IPS-11a (cell line): ENCODE results near the gene KPTN.

ENCODE experiments used
- H3K4me3 ChIP-seq: one replicate; pipeline ENCODE4 v1.5.1; 2013; ENCODE audit warnings: low read depth, low read length, control low read depth

The KPTN gene

DNA sequence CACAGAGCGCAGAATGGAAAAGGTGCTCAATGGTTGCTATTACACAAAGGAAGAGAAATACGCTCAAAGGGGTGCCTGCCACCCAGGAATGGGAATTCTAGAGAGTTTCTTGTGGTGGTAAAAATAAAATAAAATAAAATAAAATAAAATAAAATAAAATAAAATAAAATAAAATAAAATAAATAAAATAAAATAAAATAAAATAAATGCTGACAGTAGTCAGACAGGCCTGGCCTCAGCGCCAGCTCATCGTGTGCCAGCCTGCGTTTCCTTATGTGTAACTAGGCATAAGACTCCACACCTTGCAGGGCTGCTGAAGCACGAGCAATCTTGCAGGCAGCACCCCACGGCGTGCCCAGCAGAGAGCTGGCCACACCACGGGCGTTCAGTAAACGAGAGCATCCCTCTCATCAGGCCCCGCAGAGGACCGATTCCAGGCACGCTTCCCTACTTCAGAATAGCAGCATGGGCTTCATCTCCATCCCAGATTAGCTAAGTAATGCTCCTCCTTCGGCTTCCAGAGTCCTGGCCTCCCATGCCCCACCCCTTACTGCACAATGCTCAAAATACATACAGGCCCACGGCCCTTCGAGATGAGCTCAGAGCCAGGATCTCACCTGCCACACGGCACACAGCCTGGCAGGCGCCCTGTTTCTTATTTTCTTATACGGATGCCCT lies 25.3 kb upstream of the KPTN start:
- H3K4me3 ChIP-seq = no peak overlapping the region

DNA sequence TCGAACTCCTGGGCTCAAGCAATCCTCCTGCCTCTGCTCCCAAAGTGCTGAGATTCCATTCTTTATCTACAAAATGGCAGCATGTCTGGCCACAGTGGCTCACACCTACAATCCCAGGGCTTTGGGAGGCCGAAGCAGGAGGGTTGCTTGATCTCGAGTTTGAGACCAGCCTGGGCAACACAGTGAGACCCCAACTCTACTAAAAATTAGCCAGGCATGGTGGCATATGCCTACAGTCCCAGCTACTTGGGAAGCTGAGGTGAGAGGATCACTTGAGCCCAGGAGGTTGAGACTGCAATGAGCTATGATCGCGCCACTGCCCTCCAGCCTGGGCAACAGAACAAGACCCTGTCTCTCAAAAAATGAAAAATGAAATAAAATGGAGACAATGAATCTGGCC lies 24.7 kb upstream of the KPTN start:
- H3K4me3 ChIP-seq = no peak overlapping the region

DNA sequence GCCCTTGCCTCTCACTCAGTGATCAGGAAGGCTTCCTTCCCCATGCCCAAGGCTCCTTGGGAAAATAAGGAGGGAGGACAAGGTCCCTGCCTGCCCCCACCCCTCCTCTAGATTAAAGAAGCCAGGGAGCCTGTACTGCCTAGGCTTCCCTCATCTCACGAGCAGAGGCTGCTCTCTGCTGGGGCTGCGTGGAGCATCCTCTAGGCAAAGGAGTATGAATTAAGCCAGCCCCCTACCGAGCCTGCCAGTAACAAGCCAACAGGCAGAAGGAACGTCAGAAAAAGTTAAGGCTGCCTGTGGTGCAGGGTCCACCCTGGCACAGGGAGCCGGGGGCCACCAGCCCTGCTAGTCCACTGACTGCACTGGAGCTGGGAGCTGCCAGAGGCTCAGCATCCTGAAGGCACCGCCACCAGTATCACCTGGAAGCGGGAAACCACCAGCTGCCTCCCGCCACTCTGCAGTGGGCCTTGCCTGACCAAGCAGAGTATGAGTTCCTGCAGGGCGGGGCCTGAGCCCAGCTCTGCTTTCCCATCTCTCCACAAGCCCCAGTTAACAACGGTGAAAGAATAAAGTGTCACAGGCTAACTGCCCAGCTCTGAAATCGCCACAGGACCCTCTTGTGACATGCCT lies 24.0 kb upstream of the KPTN start:
- H3K4me3 ChIP-seq = no peak overlapping the region

DNA sequence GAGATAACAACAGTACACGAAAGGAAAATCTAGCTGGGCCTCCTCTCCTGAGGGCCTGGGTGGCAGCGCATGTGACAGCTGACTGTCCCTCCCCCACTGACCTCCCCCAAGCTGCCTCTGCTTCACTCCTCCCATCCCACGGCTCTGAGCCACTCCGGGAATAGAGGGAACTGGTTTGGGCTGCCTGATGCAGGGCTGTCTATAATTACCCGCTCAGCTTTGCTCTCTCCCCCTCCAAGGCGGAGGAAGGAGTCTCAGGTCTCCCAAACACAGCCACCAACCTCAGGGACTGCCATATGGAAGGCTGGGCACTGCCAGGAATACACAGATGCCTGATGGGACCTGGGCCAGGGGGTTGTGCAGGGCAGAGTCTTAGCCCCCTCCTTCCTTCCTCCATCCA lies 23.0 kb upstream of the KPTN start:
- no peak overlapping the region for H3K4me3 ChIP-seq

DNA sequence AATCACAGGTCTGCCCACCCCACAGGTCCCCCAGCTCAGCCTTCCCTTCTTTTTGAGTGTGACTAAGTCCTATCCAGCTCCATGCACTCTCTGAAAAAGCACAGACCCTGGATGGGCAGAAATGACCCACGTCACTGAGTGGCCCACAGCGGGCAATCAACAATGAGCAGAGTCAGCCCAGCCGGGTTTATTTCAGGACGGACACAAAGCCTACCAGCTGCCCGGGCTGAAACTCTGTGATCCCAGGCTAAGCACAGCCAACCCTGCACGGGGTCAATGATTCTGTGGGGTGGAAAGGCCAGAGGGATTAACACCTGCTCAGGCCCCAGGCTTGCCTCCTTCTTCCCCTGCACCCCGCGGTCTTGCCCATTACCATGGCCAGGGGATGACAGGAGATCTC lies 22.4 kb upstream of the KPTN start:
- H3K4me3 ChIP-seq = no peak overlapping the region

DNA sequence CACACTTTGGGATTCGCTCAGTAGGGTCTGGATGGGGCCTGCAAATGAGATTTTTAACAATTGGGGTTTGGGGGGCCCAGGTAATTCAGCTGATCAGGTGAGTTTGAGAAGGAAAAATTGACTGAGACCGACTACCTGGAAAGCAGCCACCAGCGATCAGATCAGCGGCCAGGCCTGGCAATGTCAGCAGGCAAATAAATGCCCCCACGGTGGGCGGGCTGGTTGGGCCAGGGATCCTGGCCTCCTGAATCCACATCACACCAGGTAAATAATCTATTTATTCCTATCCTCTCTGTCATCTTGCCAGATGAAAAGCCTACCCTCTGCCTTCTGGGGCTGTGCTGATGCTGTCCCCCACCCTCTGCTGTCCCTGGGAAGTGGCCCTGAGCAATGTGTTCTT lies 21.5 kb upstream of the KPTN start:
- H3K4me3 ChIP-seq = no peak overlapping the region

DNA sequence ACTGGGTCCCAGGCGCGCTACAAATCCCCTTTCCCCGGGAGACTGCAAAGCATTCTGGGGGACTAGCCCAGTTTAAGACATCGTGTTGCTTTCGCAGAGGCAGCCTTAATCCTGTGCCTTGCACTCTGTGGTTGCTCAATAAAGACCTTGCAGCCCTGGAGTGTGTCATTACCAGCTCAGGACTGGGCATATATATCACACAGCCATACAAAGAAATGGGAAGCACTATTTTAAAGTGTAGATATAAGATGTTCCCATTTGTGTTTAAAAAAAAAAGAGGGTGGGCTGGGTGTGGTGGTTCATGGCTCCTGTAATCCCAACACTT lies 19.8 kb upstream of the KPTN start:
- H3K4me3 ChIP-seq = no peak overlapping the region

DNA sequence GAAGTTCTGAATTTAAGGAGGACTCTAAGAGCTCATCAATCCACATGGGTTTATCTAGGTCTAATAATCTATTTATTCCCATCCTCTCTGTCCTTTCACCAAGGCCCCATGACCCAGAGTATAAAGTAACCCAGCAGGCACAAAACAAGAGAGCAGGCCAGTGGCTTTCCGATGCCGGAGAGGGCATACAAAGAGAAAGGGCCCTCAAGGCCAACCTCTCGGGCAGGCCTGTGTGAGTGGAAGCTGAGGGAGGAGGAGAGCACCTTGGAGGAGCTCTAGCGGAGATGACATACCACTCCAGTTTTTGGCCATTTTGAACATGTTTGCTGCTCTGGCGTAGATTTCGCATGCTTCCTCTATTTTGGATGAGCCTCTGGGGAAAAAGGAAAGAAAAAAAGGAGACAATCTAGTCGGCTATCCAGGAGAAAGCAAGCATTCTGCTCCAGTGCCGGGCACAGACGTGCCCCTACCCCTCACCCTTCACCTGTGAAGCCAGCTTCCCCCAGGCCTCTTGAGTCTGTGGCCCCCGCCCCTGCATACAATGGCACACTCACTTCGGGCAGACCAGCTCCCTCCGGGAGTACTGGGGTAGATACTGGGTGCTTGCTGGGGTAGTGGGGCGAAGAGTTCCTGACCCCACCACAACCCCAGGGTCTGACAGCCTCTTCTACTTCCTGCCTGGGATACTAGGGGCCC lies 19.3 kb upstream of the KPTN start:
- no peak overlapping the region for H3K4me3 ChIP-seq

DNA sequence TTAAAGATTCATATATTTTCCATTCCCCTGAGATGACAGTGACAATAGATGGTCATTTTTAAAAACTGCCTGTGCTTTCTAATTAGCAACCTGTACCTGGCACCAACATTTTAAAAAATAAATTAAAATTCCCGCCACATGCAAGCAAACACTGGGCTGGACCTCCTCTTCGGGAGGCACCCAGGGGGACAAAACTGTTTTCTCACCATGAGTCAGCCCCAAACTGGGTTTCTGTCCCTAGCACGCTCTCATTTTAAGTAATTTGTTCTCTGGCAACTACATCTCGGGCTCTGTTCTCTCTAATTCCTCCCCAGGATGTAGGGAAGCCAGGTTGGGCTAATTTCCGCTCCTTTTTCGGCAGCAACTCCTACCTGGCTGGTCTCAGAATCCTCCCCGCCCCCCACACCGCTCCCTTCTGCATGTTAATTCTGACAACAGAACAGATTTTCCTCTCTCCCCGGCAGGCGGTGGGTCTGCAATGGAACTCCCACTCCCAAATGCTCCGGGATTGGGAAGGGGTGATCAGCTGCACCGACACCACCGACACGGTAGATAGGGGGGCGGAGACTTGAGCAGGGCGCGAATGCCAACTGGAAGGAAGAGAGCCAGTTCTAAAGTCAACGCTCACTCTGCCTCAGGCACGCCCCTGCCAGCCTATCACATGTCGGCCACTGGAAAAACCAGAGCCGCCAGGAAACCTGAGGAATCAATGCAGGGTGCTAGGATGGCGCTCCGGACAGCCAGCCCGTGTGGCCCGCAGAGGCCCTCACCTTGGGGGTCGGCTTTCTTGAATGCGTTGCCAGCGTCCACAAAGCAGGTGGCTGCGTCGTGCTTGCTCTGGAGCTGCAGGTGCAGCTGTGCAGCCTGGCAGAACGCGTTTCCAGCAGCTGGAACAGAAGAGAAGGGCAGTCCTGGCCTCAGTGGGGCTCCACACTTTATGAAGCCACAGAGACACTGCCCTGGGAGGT lies 16.1 kb upstream of the KPTN start:
- H3K4me3 ChIP-seq = no peak overlapping the region

DNA sequence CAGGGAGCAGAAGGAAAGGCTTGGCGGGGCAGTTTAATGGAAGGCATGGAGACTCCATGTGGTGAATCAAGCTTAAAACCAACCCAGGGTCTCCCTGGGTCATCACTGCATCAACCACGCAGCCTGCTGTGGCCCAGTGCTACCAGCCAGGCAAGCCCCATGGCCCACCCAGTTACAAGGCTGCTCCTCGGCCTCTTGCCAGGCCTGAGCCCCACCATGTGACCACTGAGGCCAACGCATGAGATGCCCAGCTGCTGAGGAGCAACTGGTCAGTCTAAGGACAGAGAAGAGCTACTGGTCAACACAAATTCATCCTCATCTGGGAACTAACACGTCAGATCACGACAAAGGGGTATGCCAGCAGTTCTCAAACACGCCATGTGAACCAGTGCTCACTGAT lies 15.4 kb upstream of the KPTN start:
- no peak overlapping the region for H3K4me3 ChIP-seq

DNA sequence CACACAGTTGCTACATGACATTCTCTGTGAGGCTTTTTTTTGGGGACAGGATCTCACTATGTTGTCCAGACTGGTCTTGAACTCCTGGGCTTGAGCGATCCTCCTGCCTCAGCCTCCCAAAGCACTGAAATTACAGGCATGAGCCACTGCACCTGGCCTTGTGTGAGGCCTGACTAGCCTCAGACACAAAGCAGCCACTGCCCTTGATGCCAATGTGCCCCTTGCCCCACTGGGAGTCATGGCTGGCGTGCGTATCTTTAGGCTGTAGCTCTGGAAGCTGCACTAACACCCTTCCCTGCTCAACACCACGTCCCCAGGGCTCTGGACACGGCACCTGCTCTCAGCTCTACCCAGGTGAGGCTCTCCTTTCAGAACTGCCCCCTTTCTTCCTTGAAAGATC lies 14.5 kb upstream of the KPTN start:
- H3K4me3 ChIP-seq = no peak overlapping the region

DNA sequence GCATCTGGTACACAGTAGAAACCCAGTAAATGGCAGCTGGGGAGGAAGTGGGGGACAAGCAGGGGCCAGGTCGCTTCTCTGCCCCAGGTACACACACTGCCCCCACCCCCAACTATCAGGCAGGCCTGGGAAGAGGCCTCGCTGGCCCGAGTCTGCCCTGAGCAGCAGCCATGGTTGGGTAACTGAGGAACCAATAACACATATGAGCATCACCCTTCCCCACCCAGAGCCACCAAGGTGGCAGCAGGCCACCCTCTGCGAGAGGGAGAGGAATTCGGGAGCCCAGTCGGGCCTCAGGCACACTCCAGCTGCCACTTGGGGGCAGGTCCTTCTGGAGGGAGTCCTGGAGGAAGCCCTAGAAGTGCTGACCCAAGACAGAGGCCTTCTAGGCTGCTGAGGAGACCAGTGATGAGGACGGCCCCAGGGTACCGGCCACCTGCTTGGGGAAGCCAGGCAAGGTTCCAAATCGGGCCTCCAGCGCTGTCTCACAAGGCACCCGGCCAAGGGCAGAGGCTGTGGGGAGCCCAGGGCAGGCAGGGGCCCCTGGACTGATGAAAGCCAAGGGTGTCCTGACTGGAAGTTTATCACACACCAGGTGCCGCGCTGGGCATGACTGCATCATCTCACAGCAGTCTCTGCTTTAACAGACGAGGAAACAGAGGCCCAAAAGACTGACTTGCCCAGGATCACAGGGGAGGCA lies 14.0 kb upstream of the KPTN start:
- H3K4me3 ChIP-seq = no peak overlapping the region

DNA sequence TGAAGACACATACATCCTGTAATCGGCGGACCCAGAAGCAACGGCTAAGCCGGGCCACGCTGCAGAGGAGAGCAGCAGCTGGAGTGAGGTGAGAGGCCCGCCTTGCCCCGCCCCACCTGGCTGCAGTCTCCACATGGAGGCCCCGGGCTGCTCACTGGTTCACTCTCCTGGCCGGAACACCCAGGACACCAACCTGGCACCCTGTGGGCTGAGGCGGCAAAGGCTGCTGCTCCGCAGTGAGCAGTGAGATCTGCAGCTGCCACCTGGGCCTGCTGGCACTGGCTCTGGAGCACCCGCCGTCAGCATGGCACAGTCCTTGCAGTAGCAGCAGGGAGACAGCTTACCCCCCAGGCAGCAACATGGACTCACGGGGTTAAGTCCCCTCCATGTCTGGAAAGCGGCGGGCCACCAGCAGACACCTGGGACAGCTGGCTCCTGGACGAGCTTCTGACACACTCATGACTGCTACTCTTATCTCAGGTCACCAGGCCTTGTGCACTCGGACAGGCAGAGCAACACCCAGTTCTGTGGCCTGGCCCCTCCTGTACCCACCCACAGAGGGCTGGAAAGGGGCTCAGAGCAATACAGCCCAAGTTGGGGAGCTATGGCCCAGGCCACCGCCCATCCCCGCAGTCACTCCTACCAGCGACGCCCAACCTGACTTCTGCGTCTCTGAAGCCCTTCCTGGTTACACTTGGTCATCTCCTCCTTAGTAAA lies 13.2 kb upstream of the KPTN start:
- H3K4me3 ChIP-seq = no peak overlapping the region

DNA sequence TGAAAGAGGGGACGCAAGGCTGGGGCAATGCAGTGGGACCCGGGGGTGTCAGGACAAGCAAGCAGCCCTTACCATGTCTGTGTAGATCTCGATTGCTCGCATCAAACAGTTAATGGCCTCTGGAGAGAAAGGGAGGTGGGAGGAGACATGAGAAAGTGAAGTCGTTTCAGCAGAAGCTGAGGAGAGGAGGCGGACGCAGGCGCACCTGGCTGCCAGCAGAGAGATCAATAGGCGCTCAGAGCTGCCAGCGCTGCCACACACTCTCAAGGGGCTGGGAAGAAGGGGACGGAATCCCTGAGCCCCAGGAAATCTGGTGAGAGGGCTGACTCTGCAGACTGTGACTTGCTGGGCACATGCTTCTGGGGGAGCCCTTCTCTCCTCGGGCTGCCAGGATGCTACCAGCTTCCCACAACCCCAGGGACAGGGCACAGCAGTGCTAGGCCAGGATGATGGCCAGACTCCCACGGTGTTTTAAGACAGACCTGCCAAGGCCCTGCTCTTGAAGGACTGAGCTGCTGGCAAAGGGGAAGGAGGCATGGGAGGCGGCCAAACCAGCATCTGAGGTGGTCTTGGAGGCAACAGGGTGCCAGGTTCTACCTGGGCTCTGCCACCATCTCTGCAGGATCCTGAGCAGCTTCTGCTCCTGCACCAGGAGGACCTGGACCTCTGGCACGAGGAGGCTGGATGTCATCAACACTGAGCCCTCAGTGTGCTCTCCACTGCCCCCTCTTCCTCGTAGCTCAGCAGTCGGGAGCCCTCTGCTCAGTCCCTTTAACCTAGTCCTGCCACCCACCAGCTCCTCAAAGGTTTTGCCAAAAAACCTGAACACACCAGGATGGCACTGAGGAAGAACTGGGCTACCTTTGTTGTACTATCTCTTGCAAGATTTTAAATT lies 11.7 kb upstream of the KPTN start:
- H3K4me3 ChIP-seq = no peak overlapping the region

DNA sequence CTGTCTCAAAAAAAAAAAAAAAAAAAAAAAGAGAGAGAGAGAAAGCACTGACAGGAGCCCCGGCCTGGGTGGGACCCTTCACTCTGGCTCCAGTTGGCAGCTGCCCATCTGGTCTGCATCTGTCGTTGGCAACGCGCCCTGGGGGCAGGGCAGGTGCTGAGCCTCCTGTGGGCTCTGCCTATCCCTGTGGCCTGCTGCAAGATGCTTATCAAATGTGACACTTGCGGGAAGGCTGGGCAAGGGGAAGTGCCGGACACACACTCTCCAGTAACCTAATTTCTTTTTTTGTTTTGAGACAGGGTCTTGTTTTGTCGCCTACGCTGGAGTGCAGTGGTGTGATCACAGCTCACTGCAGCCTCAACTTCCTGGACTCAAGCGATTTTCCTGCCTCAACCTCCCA lies 10.7 kb upstream of the KPTN start:
- no peak overlapping the region for H3K4me3 ChIP-seq

DNA sequence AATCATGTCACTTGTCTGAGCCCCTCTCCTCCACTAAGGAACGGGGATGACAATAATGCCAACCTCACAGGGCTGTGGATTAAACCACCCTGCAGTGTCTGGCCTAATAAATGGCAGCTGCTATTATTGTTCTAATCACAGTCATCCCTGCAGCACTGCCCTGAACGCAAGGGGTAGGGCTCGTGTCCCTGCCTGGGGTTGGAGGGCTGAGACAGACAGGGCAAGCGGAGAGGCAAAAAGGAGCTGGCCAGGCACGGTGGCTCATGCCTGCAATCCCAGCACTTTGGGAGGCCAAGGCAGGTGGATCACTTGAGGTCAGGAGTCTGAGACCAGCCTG lies 10.2 kb upstream of the KPTN start:
- no peak overlapping the region for H3K4me3 ChIP-seq

DNA sequence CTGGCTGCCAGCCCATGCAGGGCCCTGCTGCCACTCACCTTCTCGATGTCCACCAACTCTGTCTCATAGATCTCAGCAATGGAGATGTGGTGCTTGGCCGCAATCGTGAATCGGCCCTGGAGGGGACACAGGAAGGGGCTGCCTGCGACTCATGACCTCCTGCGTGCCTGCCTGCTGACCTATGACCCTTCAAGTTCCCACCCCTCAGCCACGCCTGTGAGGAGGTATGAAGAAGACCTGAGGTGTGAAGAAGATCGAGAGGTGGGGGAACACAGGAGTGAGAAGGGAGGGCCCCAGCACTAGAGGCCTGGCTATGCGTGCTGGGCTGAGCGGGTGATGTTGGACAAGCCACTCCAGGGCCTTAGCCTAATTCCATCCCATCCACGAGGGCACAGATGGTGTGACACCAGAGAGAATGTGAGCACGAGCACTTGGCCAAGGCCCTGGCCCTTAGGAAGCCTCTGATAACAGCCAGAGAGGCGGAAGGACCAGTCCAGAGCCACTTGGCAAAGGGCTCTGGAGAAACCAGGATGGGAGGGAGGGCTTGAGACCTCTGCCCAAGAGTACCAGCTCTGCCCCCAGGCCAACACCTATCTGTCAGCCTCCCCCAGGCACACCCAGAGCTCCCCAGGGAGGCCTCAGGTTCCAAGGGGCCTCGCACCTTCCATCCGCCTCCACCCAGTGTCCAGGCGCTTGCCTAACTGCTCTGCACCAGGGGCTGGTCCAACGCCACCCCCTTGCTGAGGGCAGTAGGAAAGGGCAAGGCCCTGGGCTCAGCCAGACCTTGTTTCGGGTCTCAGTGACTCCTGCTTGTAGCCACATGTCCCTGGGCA lies 9.6 kb upstream of the KPTN start:
- H3K4me3 ChIP-seq = no peak overlapping the region

DNA sequence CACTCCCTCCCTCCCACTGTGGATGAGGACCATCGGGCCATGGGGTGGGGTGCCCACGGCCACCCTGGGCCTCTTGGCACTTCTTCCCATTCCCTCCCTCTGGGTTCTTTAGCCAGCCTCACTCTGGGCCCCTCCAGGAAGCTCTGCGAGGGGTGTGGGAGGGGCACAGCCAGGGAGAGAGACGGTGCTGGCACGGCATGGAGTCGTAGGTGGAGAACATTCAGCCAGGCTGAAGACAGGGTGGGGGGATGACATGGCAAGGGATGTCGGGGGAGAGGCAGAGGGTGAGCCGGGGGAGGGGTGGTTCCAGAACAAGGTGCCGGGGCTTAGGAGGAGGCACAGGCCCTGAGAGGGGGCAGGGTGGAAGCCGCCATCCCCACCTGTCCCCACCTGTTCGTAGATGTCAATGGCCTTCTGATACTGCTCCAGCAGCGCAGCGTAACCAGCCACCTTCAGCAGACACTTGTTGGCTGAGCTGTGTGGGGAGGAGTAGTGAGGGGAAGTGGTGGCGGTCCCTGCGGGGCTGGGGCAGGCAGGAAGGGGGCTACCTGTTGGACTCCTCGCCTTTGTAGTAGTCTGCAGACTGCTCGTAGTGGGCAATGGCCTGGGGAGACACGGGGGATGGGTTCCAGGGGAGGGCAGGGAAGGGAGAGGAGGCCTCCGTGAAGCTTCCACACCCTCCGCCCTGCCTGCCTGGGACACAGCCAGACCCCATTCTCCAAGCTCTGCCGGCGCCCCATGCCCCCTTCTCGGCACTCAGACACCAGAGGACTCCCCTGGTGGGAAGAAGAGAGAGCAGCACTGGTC lies 8.8 kb upstream of the KPTN start:
- no peak overlapping the region for H3K4me3 ChIP-seq
